ENCODE data around the gene ERMAP.

Gene ERMAP

GRCh38 chr1:42886800-42887199 is 69.9 kb downstream of the ERMAP start:
- Histone ChIP-seq H3K4me3 (ENCODE audit: low read depth, low read length) (no peak overlapping the region), H3K4me1 (no peaks in the 10 kb centered on the region), H3K27me3 (no peaks in the 10 kb centered on the region), H3K9me3 (no peaks in the 10 kb centered on the region), H3K36me3 (no peaks in the 10 kb centered on the region)
- peak; percentile 44 for DNase-seq
- TF ChIP-seq, protein P1, sequence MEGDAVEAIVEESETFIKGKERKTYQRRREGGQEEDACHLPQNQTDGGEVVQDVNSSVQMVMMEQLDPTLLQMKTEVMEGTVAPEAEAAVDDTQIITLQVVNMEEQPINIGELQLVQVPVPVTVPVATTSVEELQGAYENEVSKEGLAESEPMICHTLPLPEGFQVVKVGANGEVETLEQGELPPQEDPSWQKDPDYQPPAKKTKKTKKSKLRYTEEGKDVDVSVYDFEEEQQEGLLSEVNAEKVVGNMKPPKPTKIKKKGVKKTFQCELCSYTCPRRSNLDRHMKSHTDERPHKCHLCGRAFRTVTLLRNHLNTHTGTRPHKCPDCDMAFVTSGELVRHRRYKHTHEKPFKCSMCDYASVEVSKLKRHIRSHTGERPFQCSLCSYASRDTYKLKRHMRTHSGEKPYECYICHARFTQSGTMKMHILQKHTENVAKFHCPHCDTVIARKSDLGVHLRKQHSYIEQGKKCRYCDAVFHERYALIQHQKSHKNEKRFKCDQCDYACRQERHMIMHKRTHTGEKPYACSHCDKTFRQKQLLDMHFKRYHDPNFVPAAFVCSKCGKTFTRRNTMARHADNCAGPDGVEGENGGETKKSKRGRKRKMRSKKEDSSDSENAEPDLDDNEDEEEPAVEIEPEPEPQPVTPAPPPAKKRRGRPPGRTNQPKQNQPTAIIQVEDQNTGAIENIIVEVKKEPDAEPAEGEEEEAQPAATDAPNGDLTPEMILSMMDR (IDR thresholded peaks at IDR 0.05; ENCODE audit: low read depth, low read length): no peak

GRCh38 chr1:42887366-42887765 is 70.4 kb downstream of the ERMAP start:
- Histone ChIP-seq H3K36me3 (no peaks in the 10 kb centered on the region), H3K4me1 (no peaks in the 10 kb centered on the region), H3K9me3 (no peaks in the 10 kb centered on the region), H3K27me3 (no peaks in the 10 kb centered on the region), H3K4me3 (ENCODE audit: low read depth, low read length) (no peak overlapping the region)
- DNase-seq: no peak
- TF ChIP-seq, protein P1 (IDR thresholded peaks at IDR 0.05; ENCODE audit: low read depth, low read length): no peak

- no peaks in the 10 kb centered on the region for H3K27me3 ChIP-seq
- no peak for DNase-seq
- H3K36me3 ChIP-seq: no peaks in the 10 kb centered on the region
- no peaks in the 10 kb centered on the region for H3K4me1 ChIP-seq
- TF ChIP-seq, protein P1 (IDR thresholded peaks at IDR 0.05; ENCODE audit: low read depth, low read length): no peak
- H3K9me3 ChIP-seq: no peaks in the 10 kb centered on the region
- no peak overlapping the region for H3K4me3 ChIP-seq (ENCODE audit: low read depth, low read length)
Measured at GRCh38 chr1:42888013-42888633, 71.2 kb downstream of the ERMAP start.

- H3K9me3 ChIP-seq: no peaks in the 10 kb centered on the region
- H3K4me1 ChIP-seq: no peaks in the 10 kb centered on the region
- no peak for DNase-seq
- H3K36me3 ChIP-seq: no peaks in the 10 kb centered on the region
- TF ChIP-seq, protein P1 (IDR thresholded peaks at IDR 0.05; ENCODE audit: low read depth, low read length): no peak
- H3K27me3 ChIP-seq: no peaks in the 10 kb centered on the region
- no peak overlapping the region for H3K4me3 ChIP-seq (ENCODE audit: low read depth, low read length)
Measured at GRCh38 chr1:42889264-42889663, 72.3 kb downstream of the ERMAP start.

- Histone ChIP-seq H3K9me3 (no peaks in the 10 kb centered on the region), H3K36me3 (no peaks in the 10 kb centered on the region), H3K27me3 (no peaks in the 10 kb centered on the region), H3K4me1 (no peaks in the 10 kb centered on the region), H3K4me3 (ENCODE audit: low read depth, low read length) (no peak overlapping the region)
- no peak for DNase-seq
- TF ChIP-seq, protein P1 (IDR thresholded peaks at IDR 0.05; ENCODE audit: low read depth, low read length): no peak
Measured at GRCh38 chr1:42891465-42892138, 74.7 kb downstream of the ERMAP start.

All from BE2C (cell line).